ENCODE results near the gene SHMT1.
A peak's percentile ranks its signal among the peaks of the same experiment; 100 is the strongest.
"Not testable (repeated sequence)": the region's sequence is repeated elsewhere in the genome, so short reads cannot be mapped to it uniquely, and the experiment has no call there.

The SHMT1 gene

DNA sequence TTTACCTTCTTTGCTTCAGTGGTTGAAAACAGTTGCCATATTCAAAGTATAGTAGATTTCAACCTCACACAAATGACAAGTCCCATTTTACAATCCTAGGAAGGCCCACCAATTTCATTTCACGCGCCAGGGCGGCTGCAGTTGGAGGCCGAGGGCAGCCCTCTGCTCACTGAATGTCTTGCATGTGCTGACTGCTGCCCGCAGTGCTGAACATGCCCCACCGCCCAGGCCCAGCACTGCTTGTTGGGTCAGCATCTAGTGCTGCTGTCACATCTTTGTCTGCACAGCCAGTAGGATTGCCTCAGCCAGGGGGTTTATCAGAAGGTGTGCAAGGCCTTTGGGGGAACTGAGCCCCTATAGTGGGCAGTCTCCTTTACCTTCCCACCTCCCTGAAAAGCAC is 36.8 kb downstream of the SHMT1 start:
- no peak for DNase-seq (ENCODE audit: low read depth in 2 of 2)

- no peak for DNase-seq (ENCODE audit: low read depth in 2 of 2)
These were observed 37.3 kb downstream of the SHMT1 start for GRCh38 chr17:18326039-18326438.

GRCh38 chr17:18324140-18325050 is 39.0 kb downstream of the SHMT1 start:
- no peak for DNase-seq (ENCODE audit: low read depth in 2 of 2)

- no peak for DNase-seq (ENCODE audit: low read depth in 2 of 2)
These were observed 39.7 kb downstream of the SHMT1 start for GRCh38 chr17:18323507-18324139.

- DNase-seq (ENCODE audit: low read depth in 2 of 2), result no peak
These were observed 40.3 kb downstream of the SHMT1 start for GRCh38 chr17:18323007-18323406.

DNA sequence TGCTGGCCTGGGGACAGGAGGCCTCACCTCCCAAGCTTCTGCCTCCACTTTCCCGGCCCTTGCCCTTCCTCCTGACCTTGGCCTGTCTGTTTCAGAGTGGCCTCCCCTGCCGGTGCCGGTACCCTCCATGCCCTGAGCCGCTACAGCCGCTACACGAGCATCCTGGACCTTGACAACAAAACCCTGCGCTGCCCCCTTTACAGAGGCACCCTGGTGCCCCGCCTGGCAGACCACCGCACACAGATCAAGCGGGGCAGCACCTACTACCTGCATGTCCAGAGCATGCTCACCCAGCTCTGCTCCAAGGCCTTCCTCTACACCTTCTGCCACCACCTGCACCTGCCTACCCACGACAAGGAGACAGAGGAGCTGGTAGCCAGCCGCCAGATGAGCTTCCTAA is 40.8 kb downstream of the SHMT1 start:
- no peak for DNase-seq (ENCODE audit: low read depth in 2 of 2)

DNA sequence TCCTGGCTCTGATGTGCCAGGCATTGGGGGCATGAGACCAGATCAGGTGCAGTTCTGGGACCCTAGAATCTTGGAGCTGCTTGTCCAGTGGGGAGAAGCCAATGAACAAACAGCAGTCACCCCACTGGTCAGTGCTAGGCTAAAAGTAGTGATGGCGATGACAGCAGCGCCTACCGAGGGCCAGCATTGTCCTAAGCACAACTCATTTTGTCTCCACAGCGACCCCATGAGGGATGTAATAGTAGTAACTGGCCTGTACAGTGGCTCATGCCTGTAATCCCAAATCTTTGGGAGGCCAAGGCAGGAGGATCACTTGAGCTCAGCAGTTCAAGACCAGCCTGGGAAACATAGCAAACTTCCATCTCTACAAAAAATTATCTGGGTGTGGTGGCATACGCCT is 42.0 kb downstream of the SHMT1 start:
- no peak for DNase-seq (ENCODE audit: low read depth in 2 of 2)

GRCh38 chr17:18320301-18320700 is 43.0 kb downstream of the SHMT1 start:
- no peak for DNase-seq (ENCODE audit: low read depth in 2 of 2)

- no peak for DNase-seq (ENCODE audit: low read depth in 2 of 2)
These were observed 43.6 kb downstream of the SHMT1 start for GRCh38 chr17:18319604-18320256.

- DNase-seq (ENCODE audit: low read depth in 2 of 2), result no peak
These were observed 44.4 kb downstream of the SHMT1 start for GRCh38 chr17:18318771-18319450.

- no peak for DNase-seq (ENCODE audit: low read depth in 2 of 2)
These were observed 45.2 kb downstream of the SHMT1 start for GRCh38 chr17:18318117-18318516.

- DNase-seq (ENCODE audit: low read depth in 2 of 2), result no peak
These were observed 47.4 kb downstream of the SHMT1 start for GRCh38 chr17:18315961-18316360.

DNA sequence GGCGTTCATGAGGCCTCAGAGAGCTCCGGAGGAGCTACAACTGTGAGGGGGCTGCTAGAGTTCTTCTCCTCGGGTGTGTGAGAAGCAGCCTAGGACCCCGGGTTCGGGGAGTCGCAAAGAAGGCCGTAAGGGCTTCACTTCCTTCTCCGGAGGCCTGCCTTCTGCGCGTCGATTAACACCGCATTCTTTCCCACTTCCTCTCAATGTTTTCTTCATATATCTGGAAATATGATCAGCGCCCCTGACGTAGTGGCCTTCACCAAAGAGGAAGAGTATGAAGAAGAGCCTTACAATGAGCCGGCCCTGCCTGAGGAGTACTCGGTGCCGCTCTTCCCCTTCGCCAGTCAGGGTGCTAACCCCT is 47.8 kb downstream of the SHMT1 start:
- no peak for DNase-seq (ENCODE audit: low read depth in 2 of 2)

- DNase-seq (ENCODE audit: low read depth in 2 of 2), result peak; percentile 96 to 97
These were observed 48.4 kb downstream of the SHMT1 start, which contains the start of the genes SMCR8 and TOP3A for GRCh38 chr17:18314731-18315561. SMCR8 (plus strand) TSS chr17:18315293; CDS start chr17:18315790, 497 bp downstream. TOP3A (minus strand) TSS chr17:18314994; CDS start chr17:18314778, 216 bp downstream.

DNA sequence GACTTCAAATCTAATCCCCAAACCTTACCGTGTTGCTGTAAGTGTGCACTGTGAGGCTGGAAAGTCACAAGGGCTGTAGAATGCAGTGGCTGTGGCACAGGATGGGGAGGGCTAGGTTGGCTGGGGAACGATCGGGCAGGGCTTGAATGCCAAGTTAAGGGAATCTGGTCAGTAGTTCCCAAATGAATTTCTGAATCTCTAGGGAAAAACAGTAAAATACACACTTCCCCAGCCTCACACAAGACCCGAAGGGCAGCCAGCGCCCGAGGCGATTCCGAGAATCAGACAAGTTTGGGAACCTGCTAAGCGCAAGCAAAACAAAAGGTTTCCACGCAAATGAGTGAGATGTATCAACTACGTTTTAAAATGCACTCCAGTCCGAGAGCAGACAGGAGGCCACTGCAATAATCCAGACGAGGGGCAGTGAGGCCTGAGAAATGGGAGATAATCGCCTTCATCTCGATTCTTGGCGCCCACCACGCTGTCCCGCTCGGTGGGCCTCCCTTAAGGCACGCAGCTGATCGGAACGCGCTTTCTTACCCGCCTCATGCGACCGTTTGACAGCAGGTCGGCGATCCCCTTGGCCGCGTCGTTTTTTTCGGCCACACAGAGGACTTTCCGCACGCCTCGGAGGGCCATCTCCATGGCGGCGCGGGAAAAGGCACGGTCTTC is 49.2 kb downstream of the SHMT1 start:
- no peak for DNase-seq (ENCODE audit: low read depth in 2 of 2)

DNA sequence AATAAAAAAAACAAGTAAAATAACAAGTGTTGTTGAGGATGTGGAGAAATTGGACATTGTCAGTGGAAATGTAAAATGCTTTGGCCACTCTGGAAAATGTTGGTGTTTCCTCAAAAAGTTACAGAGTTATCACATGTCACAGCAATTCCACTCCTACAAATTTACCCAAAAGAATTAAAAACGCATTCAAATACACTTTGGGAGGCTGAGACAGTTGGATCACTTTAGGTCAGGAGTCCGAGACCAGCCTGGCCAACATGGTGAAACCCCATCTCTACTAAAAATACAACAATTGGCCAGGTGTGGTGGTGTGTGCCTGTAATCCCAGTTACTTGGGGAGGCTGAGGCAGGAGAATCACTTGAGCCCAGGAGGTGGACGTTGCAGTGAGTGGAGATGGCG is 54.1 kb downstream of the SHMT1 start:
- no peak for DNase-seq (ENCODE audit: low read depth in 2 of 2)

- DNase-seq (ENCODE audit: low read depth in 2 of 2), result not testable (repeated sequence)
These were observed 60.1 kb downstream of the SHMT1 start for GRCh38 chr17:18303206-18303605.

DNA sequence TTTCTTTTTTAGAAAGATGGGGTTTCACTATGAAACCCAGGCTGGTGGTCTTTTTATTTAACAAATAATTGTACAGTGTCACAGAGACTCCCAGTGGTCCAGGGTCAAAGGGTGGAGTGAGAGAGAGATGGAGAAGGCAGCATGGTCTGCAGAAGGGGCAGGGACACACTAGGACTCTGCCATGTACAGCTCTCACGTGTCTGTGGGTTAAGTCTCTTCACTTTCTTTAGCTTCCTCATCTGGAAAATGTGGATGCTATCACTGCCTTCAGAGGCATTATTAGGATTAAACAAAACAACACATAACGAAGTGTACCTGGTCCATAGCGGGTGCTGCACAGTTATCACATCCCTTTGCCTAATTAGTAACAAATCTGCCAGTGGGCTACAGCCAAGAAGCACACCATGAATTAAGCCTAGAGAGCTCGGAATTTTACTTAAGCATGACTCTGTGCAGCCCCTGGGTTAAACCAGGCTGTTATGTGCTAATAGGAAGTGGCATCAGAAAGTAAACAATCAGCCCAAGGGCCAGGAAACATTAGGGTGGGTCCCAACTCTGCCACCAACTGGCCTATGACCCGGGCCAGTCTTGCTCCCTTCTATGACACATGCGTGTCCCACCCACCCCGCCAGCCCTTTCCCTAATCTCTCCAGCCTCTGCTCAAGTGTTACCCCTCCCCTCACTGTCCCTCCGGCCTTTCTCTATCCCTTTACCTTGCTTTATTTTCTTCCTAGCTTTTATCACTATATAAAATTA is 62.4 kb downstream of the SHMT1 start:
- no peak for DNase-seq (ENCODE audit: low read depth in 2 of 2)

- DNase-seq (ENCODE audit: low read depth in 2 of 2), result not testable (repeated sequence)
These were observed 65.3 kb downstream of the SHMT1 start for GRCh38 chr17:18298061-18298460.

Data from stimulated activated CD8-positive, alpha-beta memory T cell treated with anti-CD3 and anti-CD28 coated beads, Interleukin-15, amount 100 ng/mL, for 48 hours (primary cell).